ENCODE results near the gene CCDC50.

Gene CCDC50

DNA sequence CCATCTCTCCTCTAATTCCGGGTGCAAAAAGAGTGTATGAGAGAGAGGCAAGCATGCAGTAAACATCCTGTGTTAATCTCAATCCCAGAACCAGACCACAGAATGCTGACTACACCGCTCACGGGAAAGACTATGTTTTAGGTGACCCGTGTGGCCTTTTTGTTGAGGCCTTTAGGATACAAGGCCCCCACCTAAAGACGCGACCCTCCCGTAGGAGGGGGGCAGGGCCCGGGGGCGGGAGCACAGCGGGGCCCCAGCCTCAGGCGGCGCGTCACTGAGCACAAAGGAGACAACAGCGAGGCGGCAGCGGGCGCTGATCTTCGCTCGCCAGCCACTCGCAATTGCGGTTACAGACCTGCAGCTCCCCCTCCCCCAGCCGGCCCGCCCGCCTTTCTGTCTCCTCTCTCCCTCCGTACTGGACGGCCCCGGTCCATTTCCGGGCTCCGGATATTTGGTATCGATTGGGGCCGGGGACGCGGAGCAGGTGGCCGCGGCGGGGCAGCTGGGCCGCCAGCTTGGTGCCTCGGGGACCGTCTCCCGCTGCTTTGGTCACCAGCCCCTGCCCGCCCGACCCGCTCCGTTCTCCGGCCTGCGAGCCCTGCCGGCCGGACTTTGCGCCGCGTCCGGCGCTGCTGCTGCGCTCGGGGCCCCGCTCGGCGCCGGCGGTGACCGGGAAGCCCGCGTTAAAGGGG is at the start of gene CCDC50:
CCDC50 (plus strand) TSS at position 433 of the 692 bp plus-strand sequence. CDS start 281 bp downstream, outside the sequence.
- Histone ChIP-seq H3K4me1 (ENCODE audit: control insufficient read depth, insufficient read depth, low read length) (peaks cover 11% of the 10 kb centered on the region), H3K4me3 (ENCODE audit: low read length) (peak within 1 kb of the TSS; percentile 93), H3K27ac (ENCODE audit: low read depth, low read length) (peak within 1 kb of the TSS; percentile 94), H3K36me3 (ENCODE audit: control insufficient read depth, insufficient read depth, low read length) (no peaks in the 10 kb centered on the region), H3K9ac (ENCODE audit: low read length) (peak within 1 kb of the TSS; percentile 61), H3K27me3 (ENCODE audit: control insufficient read depth, insufficient read depth, low read length) (no peaks in the 10 kb centered on the region)

- no peaks in the 10 kb centered on the region for H3K4me1 ChIP-seq (ENCODE audit: control insufficient read depth, insufficient read depth, low read length)
- no peak overlapping the region for H3K27ac ChIP-seq (ENCODE audit: low read depth, low read length)
- H3K9ac ChIP-seq (ENCODE audit: low read length) = no peak overlapping the region
- no peaks in the 10 kb centered on the region for H3K27me3 ChIP-seq (ENCODE audit: control insufficient read depth, insufficient read depth, low read length)
- no peak overlapping the region for H3K4me3 ChIP-seq (ENCODE audit: low read length)
- no peaks in the 10 kb centered on the region for H3K36me3 ChIP-seq (ENCODE audit: control insufficient read depth, insufficient read depth, low read length)
These were observed 49.1 kb upstream of the CCDC50 start for GRCh38 chr3:191280111-191280510.

DNA sequence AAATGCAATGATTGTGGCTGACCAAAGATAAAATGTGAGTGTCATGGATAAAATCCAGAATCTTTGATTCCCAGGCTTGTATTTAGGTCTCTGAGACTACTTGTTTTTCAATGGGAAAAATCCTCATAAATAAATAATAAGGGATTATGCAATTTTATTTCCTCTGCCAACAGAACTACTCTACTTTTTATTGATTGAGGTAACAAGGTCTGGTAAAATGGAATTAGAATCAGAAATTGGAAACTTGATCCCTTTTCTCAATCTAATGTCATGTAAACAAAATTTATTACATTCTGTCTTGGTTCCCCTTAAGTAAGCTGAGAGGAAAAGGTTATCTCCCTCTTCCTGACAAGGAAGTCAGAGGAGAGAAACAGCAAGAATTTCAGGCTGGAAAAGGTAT is 48.3 kb upstream of the CCDC50 start:
- no peaks in the 10 kb centered on the region for H3K4me1 ChIP-seq (ENCODE audit: control insufficient read depth, insufficient read depth, low read length)
- no peak overlapping the region for H3K9ac ChIP-seq (ENCODE audit: low read length)
- no peak overlapping the region for H3K4me3 ChIP-seq (ENCODE audit: low read length)
- H3K27me3 ChIP-seq (ENCODE audit: control insufficient read depth, insufficient read depth, low read length) = no peaks in the 10 kb centered on the region
- no peaks in the 10 kb centered on the region for H3K36me3 ChIP-seq (ENCODE audit: control insufficient read depth, insufficient read depth, low read length)
- no peak overlapping the region for H3K27ac ChIP-seq (ENCODE audit: low read depth, low read length)

DNA sequence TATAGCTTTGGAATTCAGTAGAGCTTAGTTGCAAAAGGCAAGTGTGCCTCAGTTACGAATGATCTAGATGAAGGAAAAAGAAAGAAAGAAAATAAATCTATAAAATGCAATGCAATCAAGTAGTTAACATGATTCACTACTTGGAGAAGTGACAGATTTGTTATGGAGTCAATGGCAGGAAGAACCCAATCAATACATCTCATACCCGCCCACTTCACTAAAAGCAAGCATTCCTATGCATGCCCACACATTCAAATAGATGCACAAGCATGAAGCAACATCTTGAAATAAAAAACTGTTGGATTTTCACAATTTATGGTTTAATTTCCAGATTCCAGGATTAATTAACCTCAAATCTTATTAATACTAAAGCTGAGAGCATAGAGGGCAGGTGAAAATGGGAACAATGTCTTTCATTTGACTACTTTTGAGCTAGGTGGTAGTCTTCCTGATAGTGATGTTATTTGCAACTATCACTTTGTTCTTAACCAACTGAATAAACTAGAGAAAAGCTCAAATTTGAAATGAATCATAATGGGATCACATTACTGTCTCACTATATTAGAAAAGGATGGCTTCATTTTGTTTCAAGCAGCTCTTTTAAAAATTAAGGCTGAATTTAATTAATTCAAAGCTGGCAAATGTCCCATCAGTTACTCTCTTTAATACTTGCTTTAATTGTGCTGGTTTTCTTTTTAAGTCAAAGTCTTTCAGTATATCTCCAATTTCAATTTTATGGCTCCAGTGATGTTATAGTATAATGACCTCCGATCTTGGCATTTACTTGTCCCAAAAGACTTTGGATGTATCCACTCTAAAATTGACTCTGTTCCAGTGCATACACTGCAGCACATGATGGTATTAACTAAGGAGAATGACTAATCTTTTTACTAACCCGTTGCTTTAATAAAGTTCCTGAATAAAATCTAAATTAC is 46.7 kb upstream of the CCDC50 start:
- Histone ChIP-seq H3K9ac (ENCODE audit: low read length) (no peak overlapping the region), H3K4me1 (ENCODE audit: control insufficient read depth, insufficient read depth, low read length) (no peaks in the 10 kb centered on the region), H3K36me3 (ENCODE audit: control insufficient read depth, insufficient read depth, low read length) (no peaks in the 10 kb centered on the region), H3K27me3 (ENCODE audit: control insufficient read depth, insufficient read depth, low read length) (no peaks in the 10 kb centered on the region), H3K27ac (ENCODE audit: low read depth, low read length) (no peak overlapping the region), H3K4me3 (ENCODE audit: low read length) (no peak overlapping the region)

DNA sequence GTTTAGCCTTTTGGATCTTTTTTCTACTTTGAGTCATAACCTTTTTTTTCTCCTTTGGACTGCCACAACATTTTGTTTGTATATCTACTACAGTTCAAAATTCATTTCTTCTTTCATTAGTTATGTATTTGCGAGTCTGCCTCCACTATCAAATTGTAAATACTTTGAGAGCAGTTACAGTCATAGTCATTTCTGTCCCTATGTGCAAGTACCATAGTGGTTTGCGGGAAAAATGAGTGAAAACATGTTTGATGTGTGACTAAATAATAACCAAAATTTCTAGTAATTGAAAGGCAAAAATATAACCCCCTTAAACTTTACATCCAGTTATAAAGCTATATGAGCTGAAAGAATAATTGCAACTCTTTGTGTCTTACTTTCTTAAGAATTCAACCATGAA is 45.8 kb upstream of the CCDC50 start:
- Histone ChIP-seq H3K4me3 (ENCODE audit: low read length) (no peak overlapping the region), H3K36me3 (ENCODE audit: control insufficient read depth, insufficient read depth, low read length) (no peaks in the 10 kb centered on the region), H3K27me3 (ENCODE audit: control insufficient read depth, insufficient read depth, low read length) (no peaks in the 10 kb centered on the region), H3K4me1 (ENCODE audit: control insufficient read depth, insufficient read depth, low read length) (no peaks in the 10 kb centered on the region), H3K27ac (ENCODE audit: low read depth, low read length) (no peak overlapping the region), H3K9ac (ENCODE audit: low read length) (no peak overlapping the region)

GRCh38 chr3:191290311-191291025 is 38.7 kb upstream of the CCDC50 start:
- Histone ChIP-seq H3K4me3 (ENCODE audit: low read length) (no peak overlapping the region), H3K9ac (ENCODE audit: low read length) (no peak overlapping the region), H3K27ac (ENCODE audit: low read depth, low read length) (no peak overlapping the region), H3K36me3 (ENCODE audit: control insufficient read depth, insufficient read depth, low read length) (no peaks in the 10 kb centered on the region), H3K27me3 (ENCODE audit: control insufficient read depth, insufficient read depth, low read length) (no peaks in the 10 kb centered on the region), H3K4me1 (ENCODE audit: control insufficient read depth, insufficient read depth, low read length) (no peaks in the 10 kb centered on the region)

DNA sequence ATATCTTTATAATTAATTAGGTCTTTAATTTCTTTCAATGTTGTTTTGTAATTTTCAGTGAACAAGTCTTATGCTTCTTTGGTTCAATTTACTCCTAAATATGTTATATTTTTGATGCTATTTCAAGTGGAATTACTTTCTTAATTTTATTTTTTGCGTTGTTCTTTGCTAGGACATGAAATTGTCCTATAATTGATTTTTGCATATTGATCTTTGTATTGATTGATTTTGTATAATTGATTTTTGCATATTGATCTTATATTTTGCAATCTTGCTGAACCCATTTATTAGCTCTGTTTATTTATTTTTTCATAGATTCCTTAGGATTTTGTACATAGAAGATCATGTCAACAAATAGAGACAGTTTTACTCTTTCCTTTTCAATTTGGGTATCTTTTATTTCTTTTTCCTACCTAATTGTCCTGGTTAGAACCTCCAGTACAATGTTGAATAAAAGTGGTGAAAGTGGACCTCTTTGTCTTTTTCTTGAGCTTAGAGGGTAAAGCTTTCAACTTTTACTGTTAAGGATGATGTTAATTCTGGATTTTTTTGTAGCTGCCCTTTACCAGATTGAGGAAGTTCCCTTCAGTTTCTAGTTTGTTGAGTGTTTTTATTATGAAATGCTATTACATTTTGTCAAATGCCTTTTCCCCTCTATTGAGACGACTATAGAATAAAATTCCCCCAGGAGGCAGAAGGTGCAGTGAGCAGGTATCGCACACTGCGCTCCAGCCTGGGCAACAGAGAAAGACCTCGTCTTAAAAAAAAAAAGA is 36.8 kb upstream of the CCDC50 start:
- Histone ChIP-seq H3K4me3 (ENCODE audit: low read length) (no peak overlapping the region), H3K27me3 (ENCODE audit: control insufficient read depth, insufficient read depth, low read length) (no peaks in the 10 kb centered on the region), H3K9ac (ENCODE audit: low read length) (no peak overlapping the region), H3K4me1 (ENCODE audit: control insufficient read depth, insufficient read depth, low read length) (no peaks in the 10 kb centered on the region), H3K36me3 (ENCODE audit: control insufficient read depth, insufficient read depth, low read length) (no peaks in the 10 kb centered on the region), H3K27ac (ENCODE audit: low read depth, low read length) (no peak overlapping the region)

GRCh38 chr3:191294291-191294690 is 34.9 kb upstream of the CCDC50 start:
- no peak overlapping the region for H3K27ac ChIP-seq (ENCODE audit: low read depth, low read length)

GRCh38 chr3:191296041-191296541 is 33.1 kb upstream of the CCDC50 start:
- no peaks in the 10 kb centered on the region for H3K4me1 ChIP-seq (ENCODE audit: control insufficient read depth, insufficient read depth, low read length)
- H3K27ac ChIP-seq (ENCODE audit: low read depth, low read length) = no peak overlapping the region
- no peak overlapping the region for H3K9ac ChIP-seq (ENCODE audit: low read length)
- H3K36me3 ChIP-seq (ENCODE audit: control insufficient read depth, insufficient read depth, low read length) = no peaks in the 10 kb centered on the region
- H3K4me3 ChIP-seq (ENCODE audit: low read length) = no peak overlapping the region
- no peaks in the 10 kb centered on the region for H3K27me3 ChIP-seq (ENCODE audit: control insufficient read depth, insufficient read depth, low read length)

More at GRCh38 chr3:191294291-191294690, 34.9 kb upstream of the CCDC50 start:
- Histone ChIP-seq H3K4me1 (ENCODE audit: control insufficient read depth, insufficient read depth, low read length) (no peaks in the 10 kb centered on the region), H3K4me3 (ENCODE audit: low read length) (no peak overlapping the region), H3K36me3 (ENCODE audit: control insufficient read depth, insufficient read depth, low read length) (no peaks in the 10 kb centered on the region), H3K27me3 (ENCODE audit: control insufficient read depth, insufficient read depth, low read length) (no peaks in the 10 kb centered on the region), H3K9ac (ENCODE audit: low read length) (no peak overlapping the region)

- Histone ChIP-seq H3K36me3 (ENCODE audit: control insufficient read depth, insufficient read depth, low read length) (no peaks in the 10 kb centered on the region), H3K4me3 (ENCODE audit: low read length) (no peak overlapping the region), H3K27me3 (ENCODE audit: control insufficient read depth, insufficient read depth, low read length) (no peaks in the 10 kb centered on the region), H3K9ac (ENCODE audit: low read length) (no peak overlapping the region), H3K4me1 (ENCODE audit: control insufficient read depth, insufficient read depth, low read length) (no peaks in the 10 kb centered on the region), H3K27ac (ENCODE audit: low read depth, low read length) (no peak overlapping the region)
These were observed 30.3 kb upstream of the CCDC50 start for GRCh38 chr3:191298846-191299245.

DNA sequence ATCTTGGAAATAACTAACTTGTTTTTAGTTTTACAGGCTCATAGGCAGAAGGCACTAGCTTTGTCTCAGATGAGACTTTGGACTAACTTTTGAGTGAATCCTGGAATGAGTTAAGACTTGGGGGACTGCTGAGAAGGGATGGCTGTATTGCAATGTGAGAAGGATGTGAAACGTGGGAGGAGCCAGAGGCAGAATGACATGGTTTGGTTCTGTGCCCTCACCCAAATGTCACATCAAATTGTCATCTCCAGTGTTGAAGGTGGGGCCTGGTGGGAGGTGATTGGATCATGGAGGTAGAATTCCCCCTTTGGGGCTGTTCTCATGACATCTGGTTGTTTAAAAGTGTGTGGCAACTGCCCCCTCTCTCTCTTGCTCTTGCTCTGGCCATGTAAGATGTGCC is 28.8 kb upstream of the CCDC50 start:
- Histone ChIP-seq H3K9ac (ENCODE audit: low read length) (no peak overlapping the region), H3K4me3 (ENCODE audit: low read length) (no peak overlapping the region), H3K27me3 (ENCODE audit: control insufficient read depth, insufficient read depth, low read length) (no peaks in the 10 kb centered on the region), H3K36me3 (ENCODE audit: control insufficient read depth, insufficient read depth, low read length) (no peaks in the 10 kb centered on the region), H3K4me1 (ENCODE audit: control insufficient read depth, insufficient read depth, low read length) (no peaks in the 10 kb centered on the region), H3K27ac (ENCODE audit: low read depth, low read length) (no peak overlapping the region)
